NOMO-1 treated with dmso at 0.1 percent for 144 hours (cell line): Measurements from ENCODE around the gene KCTD21.
"Not testable (repeated sequence)": the region's sequence is repeated elsewhere in the genome, so short reads cannot be mapped to it uniquely, and the experiment has no call there.

Experiments
- DNase-seq: peaks from one replicate; lab custom pipeline; 2025; ENCODE audit not compliant: unreplicated experiment; lab: John Stamatoyannopoulos, UW

The KCTD21 gene

GRCh38 chr11:78179459-78180071 is 8.9 kb downstream of the KCTD21 start:
- no peak for DNase-seq

DNA sequence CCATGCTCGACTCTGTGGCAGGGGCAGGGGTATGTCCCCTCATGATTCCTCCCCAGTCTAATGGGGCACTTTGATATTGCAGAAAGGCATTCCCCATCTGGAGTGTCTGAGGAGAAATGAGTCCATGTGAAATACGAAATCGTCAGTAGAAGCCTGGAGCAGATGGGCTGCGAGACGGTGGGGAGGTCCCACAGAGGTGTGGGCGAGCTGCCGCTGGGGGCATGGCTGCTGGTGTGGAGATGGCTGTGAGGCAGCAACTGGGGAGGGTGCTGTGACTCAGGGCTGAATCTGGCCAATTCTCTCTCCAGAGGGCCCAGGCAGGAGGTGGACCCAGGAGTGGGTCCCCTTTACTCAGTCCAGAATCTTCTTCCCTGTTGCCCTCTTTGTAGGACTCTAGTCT is 11.2 kb downstream of the KCTD21 start:
- DNase-seq = no peak

GRCh38 chr11:78176605-78177141 is 11.8 kb downstream of the KCTD21 start:
- DNase-seq = no peak

GRCh38 chr11:78175862-78176261 is 12.6 kb downstream of the KCTD21 start:
- DNase-seq = not testable (repeated sequence)

DNA sequence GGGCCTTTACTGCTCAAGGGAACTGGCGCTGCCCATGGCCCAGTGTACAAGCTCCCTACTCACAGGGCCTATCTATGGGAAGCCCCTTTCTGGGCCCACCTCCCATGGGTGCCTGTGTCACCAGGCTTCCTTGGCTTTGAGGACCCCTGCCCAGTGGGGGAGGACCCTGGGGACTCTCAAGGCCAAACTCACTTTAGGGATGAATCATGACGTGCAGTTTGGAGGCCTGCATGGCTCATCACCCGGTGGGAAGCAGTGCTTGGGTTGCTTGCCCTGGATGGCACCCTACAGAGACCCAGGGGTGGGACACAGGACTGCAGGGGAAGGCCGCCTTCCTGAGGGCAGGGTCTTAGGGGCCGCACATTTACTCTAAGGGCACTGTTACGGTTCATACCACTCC is 16.5 kb downstream of the KCTD21 start:
- no peak for DNase-seq

- DNase-seq = no peak
Observed at GRCh38 chr11:78170874-78171549, 17.4 kb downstream of the KCTD21 start.

- DNase-seq = no peak
Observed at GRCh38 chr11:78170413-78170812, 18.0 kb downstream of the KCTD21 start.

DNA sequence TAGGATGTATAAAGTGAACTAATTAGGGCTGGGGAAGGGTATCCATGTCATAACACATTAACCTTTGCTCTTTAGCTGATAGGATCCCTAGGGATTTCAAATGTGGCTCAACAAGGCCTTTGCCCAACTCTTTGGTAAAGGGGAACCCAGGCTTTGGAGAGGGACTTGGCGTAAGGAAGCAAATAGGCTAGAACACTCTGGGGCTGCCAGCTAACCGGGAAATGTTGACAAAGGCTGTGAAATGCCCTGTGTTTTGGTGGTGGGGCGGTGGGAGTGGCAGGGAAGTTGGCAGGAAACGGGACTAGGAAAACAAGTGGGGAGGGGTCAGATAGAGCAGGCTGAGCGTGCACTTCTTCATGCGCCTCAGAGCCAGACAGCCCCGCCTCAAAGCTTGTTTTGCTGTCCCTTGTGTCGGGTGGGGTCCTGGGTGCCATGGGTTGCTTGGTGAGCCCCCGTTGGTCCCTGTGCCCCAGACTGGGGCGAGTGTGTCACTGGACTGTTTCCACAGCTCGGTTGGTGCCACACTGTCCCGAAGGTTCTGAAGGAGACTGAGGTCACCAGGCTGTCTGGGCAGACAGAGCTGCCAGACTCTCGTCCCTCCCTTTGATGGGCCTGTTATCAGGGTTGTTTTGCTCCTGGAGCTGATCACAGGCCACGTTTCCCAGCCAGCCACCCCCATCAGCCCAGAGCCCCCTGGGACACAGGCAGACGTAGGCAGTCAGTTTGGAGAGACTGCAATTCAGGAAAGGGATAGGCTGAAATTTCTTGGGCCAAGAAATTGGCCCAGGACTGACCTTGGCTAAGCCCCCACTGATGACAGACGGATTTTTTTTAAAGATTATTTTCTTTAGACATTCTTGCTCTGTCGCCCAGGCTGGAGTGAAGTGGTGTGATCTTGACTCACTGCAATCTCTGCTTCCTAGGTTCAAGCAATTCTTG is 19.6 kb downstream of the KCTD21 start:
- no peak for DNase-seq

- no peak for DNase-seq
Observed at GRCh38 chr11:78166855-78167469, 21.5 kb downstream of the KCTD21 start.

- no peak for DNase-seq
Observed at GRCh38 chr11:78164471-78164870, 24.0 kb downstream of the KCTD21 start.

GRCh38 chr11:78163828-78164227 is 24.6 kb downstream of the KCTD21 start:
- DNase-seq = no peak

- no peak for DNase-seq
Observed at GRCh38 chr11:78161962-78162371, 26.5 kb downstream of the KCTD21 start.

GRCh38 chr11:78161346-78161745 is 27.1 kb downstream of the KCTD21 start:
- no peak for DNase-seq

GRCh38 chr11:78160557-78160956 is 27.9 kb downstream of the KCTD21 start:
- no peak for DNase-seq

DNA sequence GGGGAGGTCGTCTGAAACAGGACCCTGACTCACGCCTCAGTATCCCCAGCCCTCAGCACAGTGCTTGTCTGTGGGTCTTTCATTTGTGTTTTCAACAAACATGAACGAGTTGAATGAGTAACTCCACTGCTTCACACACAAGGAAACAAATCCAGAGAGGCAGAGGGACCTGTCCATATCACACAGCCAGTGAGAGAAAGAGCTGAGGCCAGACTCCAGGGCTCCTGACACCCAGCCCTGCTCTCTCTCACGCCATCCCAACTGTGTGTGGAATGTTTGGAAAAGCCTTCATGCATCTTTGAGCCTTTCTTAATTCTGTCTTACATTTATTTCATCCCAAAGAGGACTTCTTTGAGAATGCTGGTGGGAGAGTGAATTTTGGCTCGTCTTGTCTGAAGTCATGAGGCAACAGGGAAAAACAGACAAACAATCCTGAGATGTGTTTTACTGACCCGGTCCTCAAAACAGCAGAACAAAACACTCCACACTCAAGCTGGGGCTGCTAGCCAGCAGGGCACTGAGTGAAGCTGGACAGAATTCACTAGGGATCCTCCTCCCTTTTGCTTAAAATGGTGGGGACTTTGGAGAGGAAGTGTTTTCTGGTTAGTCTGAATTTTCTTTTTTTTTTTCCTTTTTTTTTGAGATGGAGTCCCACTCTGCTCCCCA is 29.3 kb downstream of the KCTD21 start:
- no peak for DNase-seq

DNA sequence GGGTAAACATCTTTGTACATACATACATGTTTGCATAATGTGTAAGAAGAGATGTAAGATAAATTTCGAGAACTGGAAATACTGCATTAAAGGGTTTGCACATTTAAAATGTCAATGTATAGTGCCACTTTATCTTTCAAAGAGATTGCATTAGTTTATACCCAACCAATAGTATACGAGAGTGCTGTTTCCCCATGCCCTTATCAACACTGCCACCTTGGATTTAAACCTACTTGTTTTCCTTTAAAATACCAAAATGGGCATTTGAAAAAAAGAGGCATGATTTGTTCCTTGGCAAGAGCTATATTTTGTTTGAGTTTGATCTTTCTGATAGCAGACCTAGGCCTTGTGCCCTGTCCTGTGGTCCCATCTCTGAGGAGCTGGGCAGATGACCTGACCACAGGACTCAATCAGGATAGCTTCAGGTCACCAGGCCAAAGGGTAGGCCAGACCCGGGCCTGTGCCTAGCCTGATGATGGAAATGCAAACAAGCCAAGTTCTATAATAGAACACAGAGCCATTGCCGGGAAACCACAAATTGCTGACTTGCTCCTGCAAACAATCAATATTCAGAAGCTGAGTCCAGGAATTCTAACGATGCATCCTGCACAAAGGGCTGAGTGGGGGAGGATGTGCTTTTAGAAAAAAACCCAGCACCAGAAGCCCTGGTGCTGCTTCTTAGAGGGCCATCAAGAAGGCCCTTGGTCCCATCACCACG is 32.1 kb downstream of the KCTD21 start:
- DNase-seq = no peak

DNA sequence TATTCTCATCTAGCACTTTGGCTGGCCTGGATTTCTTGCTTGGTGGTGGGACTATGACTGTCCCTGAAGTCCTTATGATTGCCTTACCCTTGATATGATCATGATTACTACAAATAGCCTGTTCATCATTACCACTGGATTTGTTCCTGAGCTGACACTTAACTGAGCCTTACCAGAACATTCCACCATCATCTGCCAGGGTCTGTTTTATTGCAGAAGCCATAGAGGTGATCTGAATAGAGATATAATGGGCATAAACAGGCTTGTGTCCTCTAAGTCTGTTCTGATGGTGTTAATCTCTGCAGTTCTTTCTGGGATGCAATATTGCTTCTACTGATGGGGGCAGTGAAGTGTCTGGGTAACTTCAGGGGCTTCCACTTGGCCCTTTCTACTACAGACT is 36.6 kb downstream of the KCTD21 start:
- DNase-seq = no peak

- no peak for DNase-seq
Observed at GRCh38 chr11:78150754-78151153, 37.7 kb downstream of the KCTD21 start.

- DNase-seq = no peak
Observed at GRCh38 chr11:78150346-78150745, 38.1 kb downstream of the KCTD21 start.

DNA sequence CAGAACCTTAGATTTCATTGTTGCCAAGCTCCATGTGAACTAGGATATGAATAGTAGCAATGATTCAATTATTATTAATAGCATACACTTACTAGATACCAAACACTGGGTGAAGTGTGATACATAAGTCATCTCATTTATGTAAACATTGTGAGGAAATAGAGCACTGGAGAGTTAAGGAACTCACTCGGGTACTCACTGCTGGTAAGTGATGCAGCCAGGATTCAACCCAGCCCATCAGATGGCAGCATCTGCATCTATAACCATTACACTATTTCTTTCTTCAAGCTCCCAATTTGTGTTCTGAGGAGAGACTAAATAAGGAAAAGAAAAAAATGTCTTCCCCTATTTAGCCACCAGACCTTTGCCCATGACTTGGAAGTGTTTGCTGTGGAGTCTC is 38.8 kb downstream of the KCTD21 start:
- DNase-seq = no peak
